ENCODE data around the gene RNF157. TPM values are rescaled to one million over a fixed set of nuclear protein-coding genes. Genes with fewer than 3 reads are reported as not detected.

Gene RNF157
- total and polyA plus RNA-seq, 2 of the 13 experiments (the other 11 are each of a cell fraction or from before 2014, with no cell fraction given): 0.44 to 1.5 TPM

DNA sequence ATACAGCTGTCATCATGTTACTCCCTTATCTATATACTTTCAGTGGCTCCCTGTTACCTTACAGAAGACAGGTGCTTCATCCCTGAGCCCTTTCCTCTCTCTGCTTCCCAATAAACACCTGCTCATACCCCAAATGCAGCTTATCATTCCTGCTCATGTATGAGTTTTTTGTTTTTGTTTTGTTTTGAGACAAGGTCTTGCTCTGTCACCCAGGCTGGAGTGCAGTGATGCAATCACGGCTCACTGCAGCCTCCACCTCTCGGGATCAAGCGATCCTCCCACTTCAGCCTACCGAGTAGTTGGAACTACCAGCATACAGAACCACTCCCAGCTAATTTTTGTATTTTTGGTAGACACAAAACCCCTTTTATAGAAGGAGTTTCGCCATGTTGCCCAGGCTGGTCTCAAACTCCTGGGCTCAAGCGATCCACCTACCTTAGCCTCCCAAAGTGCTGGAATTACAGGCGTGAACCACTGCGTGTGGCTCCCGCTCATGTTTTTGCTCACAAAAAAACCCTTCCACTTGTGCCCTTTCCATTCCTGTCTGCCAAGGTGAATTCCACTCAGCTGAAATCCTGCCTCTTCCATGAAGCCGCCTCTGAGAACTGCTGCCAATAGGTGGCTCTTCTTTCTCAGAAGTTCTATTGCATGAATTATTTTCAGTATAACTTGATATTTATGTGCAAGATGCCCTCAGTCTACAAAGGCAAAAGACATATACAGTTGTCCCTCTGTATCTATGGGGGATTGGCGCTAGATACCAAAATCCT, 7.9 kb upstream of the RNF157 start (continued):
- TF ChIP-seq KDM5A (IDR thresholded peaks at IDR 0.05; ENCODE audit: borderline replicate concordance, low read length): no peak
- no peak for TF ChIP-seq CBX2 (IDR thresholded peaks at IDR 0.05; ENCODE audit: low read depth, low read length)
- TF ChIP-seq CBX2 (CRISPR knock-in tag; IDR thresholded peaks at IDR 0.05; ENCODE audit: low read depth): no peak
- TF ChIP-seq, protein P1, sequence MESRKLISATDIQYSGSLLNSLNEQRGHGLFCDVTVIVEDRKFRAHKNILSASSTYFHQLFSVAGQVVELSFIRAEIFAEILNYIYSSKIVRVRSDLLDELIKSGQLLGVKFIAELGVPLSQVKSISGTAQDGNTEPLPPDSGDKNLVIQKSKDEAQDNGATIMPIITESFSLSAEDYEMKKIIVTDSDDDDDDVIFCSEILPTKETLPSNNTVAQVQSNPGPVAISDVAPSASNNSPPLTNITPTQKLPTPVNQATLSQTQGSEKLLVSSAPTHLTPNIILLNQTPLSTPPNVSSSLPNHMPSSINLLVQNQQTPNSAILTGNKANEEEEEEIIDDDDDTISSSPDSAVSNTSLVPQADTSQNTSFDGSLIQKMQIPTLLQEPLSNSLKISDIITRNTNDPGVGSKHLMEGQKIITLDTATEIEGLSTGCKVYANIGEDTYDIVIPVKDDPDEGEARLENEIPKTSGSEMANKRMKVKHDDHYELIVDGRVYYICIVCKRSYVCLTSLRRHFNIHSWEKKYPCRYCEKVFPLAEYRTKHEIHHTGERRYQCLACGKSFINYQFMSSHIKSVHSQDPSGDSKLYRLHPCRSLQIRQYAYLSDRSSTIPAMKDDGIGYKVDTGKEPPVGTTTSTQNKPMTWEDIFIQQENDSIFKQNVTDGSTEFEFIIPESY (CRISPR knock-in tag; IDR thresholded peaks at IDR 0.05): no peak
- TF ChIP-seq, protein P2, sequence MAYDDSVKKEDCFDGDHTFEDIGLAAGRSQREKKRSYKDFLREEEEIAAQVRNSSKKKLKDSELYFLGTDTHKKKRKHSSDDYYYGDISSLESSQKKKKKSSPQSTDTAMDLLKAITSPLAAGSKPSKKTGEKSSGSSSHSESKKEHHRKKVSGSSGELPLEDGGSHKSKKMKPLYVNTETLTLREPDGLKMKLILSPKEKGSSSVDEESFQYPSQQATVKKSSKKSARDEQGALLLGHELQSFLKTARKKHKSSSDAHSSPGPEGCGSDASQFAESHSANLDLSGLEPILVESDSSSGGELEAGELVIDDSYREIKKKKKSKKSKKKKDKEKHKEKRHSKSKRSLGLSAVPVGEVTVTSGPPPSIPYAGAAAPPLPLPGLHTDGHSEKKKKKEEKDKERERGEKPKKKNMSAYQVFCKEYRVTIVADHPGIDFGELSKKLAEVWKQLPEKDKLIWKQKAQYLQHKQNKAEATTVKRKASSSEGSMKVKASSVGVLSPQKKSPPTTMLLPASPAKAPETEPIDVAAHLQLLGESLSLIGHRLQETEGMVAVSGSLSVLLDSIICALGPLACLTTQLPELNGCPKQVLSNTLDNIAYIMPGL (CRISPR knock-in tag; IDR thresholded peaks at IDR 0.05; ENCODE audit: borderline replicate concordance in 1 of 2, low read depth in 1 of 2): no peak
- TF ChIP-seq HOXA7 (CRISPR knock-in tag; IDR thresholded peaks at IDR 0.05): no peak
- TF ChIP-seq THAP11 (CRISPR knock-in tag; IDR thresholded peaks at IDR 0.05): no peak
- TF ChIP-seq ZNF264 (CRISPR knock-in tag; IDR thresholded peaks at IDR 0.05): no peak
- TF ChIP-seq MEIS2 (CRISPR knock-in tag; IDR thresholded peaks at IDR 0.05): no peak
- TF ChIP-seq MTF1 (CRISPR knock-in tag; IDR thresholded peaks at IDR 0.05): no peak
- no peak for TF ChIP-seq ZNF335 (CRISPR knock-in tag; IDR thresholded peaks at IDR 0.05)
- no peak for TF ChIP-seq ZMYM3 (CRISPR knock-in tag; IDR thresholded peaks at IDR 0.05)
- no peak for TF ChIP-seq BORCS8-MEF2B (CRISPR knock-in tag; IDR thresholded peaks at IDR 0.05)
- peak; percentile 83; the same call in 1 of the 2 replicates for TF ChIP-seq CEBPB (IDR thresholded peaks at IDR 0.05; ENCODE audit: borderline replicate concordance, low read depth, low read length)
- TF ChIP-seq, protein P3, sequence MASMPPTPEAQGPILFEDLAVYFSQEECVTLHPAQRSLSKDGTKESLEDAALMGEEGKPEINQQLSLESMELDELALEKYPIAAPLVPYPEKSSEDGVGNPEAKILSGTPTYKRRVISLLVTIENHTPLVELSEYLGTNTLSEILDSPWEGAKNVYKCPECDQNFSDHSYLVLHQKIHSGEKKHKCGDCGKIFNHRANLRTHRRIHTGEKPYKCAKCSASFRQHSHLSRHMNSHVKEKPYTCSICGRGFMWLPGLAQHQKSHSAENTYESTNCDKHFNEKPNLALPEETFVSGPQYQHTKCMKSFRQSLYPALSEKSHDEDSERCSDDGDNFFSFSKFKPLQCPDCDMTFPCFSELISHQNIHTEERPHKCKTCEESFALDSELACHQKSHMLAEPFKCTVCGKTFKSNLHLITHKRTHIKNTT (CRISPR knock-in tag; IDR thresholded peaks at IDR 0.05): no peak
- TF ChIP-seq, protein P4, sequence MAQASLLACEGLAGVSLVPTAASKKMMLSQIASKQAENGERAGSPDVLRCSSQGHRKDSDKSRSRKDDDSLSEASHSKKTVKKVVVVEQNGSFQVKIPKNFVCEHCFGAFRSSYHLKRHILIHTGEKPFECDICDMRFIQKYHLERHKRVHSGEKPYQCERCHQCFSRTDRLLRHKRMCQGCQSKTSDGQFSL (CRISPR knock-in tag; IDR thresholded peaks at IDR 0.05): no peak
- TF ChIP-seq ZNF501 (CRISPR knock-in tag; IDR thresholded peaks at IDR 0.05): no peak
- TF ChIP-seq SP5 (CRISPR knock-in tag; IDR thresholded peaks at IDR 0.05; ENCODE audit: borderline replicate concordance, low read depth): no peak
- TF ChIP-seq SRSF4 (IDR thresholded peaks at IDR 0.05; ENCODE audit: low read depth, low read length, poor library complexity, severe bottlenecking): no peak
- TF ChIP-seq HMGA1 (CRISPR knock-in tag; conservative IDR thresholded peaks at IDR 0.05): no peak
- no peak for TF ChIP-seq ZNF143 (CRISPR knock-in tag; IDR thresholded peaks at IDR 0.05)
- TF ChIP-seq, protein P5, sequence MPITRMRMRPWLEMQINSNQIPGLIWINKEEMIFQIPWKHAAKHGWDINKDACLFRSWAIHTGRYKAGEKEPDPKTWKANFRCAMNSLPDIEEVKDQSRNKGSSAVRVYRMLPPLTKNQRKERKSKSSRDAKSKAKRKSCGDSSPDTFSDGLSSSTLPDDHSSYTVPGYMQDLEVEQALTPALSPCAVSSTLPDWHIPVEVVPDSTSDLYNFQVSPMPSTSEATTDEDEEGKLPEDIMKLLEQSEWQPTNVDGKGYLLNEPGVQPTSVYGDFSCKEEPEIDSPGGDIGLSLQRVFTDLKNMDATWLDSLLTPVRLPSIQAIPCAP (CRISPR knock-in tag; IDR thresholded peaks at IDR 0.05; ENCODE audit: low read depth): no peak
- no peak for TF ChIP-seq ZNF253 (CRISPR knock-in tag; IDR thresholded peaks at IDR 0.05; ENCODE audit: borderline replicate concordance)
